ENCODE data around the gene PRKCH. TPM values are rescaled to one million over a fixed set of nuclear protein-coding genes. Genes with fewer than 3 reads are reported as not detected.
A peak's percentile ranks its signal among the peaks of the same experiment; 100 is the strongest.

PRKCH gene
- total and polyA plus RNA-seq, 2 experiments from 2014 or later: 7.1 to 11.2 TPM

GRCh38 chr14:61476105-61476753 is 154.8 kb downstream of the PRKCH start:
- H3K4me3 ChIP-seq: no peak overlapping the region
- no peaks in the 10 kb centered on the region for H3K36me3 ChIP-seq (replicated peaks; ENCODE audit: insufficient read depth, low read depth)
- no peaks in the 10 kb centered on the region for H4K20me1 ChIP-seq (ENCODE audit: insufficient read depth, poor library complexity, severe bottlenecking)
- WGBS (ENCODE audit: low lambda C conversion rate, missing lambda C conversion rate): 87% methylated on average over 2 of the region's 2 CpGs
- H3K9me2 ChIP-seq (replicated peaks; ENCODE audit: insufficient read depth): no peaks in the 10 kb centered on the region
- no peaks in the 10 kb centered on the region for H3K79me2 ChIP-seq
- peak overlapping the region; percentile 83 for H3K27ac ChIP-seq
- TF ChIP-seq EZH2 (IDR thresholded peaks at IDR 0.05; ENCODE audit: borderline replicate concordance): no peak
- TF ChIP-seq, protein P1, sequence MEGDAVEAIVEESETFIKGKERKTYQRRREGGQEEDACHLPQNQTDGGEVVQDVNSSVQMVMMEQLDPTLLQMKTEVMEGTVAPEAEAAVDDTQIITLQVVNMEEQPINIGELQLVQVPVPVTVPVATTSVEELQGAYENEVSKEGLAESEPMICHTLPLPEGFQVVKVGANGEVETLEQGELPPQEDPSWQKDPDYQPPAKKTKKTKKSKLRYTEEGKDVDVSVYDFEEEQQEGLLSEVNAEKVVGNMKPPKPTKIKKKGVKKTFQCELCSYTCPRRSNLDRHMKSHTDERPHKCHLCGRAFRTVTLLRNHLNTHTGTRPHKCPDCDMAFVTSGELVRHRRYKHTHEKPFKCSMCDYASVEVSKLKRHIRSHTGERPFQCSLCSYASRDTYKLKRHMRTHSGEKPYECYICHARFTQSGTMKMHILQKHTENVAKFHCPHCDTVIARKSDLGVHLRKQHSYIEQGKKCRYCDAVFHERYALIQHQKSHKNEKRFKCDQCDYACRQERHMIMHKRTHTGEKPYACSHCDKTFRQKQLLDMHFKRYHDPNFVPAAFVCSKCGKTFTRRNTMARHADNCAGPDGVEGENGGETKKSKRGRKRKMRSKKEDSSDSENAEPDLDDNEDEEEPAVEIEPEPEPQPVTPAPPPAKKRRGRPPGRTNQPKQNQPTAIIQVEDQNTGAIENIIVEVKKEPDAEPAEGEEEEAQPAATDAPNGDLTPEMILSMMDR (IDR thresholded peaks at IDR 0.05; ENCODE audit: poor library complexity): no peak
- no peak for TF ChIP-seq EZH2phosphoT487 (IDR thresholded peaks at IDR 0.05; ENCODE audit: low read depth, severe bottlenecking, unreplicated experiment)
- H2AFZ ChIP-seq: no peak overlapping the region
- peak overlapping the region; percentile 47 for H3K4me2 ChIP-seq
- peaks cover 25% of the 10 kb centered on the region for H3K4me1 ChIP-seq (ENCODE audit: insufficient read depth)
- no peaks in the 10 kb centered on the region for H3K27me3 ChIP-seq
- H3K9me3 ChIP-seq (ENCODE audit: low read depth): no peaks in the 10 kb centered on the region
- DNase-seq (ENCODE audit: low spot score): no peak

- Histone ChIP-seq H3K4me2 (peak overlapping the region; percentile 47), H3K79me2 (no peaks in the 10 kb centered on the region), H3K9me2 (replicated peaks; ENCODE audit: insufficient read depth) (no peaks in the 10 kb centered on the region), H3K27me3 (no peaks in the 10 kb centered on the region), H3K9me3 (ENCODE audit: low read depth) (no peaks in the 10 kb centered on the region), H4K20me1 (ENCODE audit: insufficient read depth, poor library complexity, severe bottlenecking) (no peaks in the 10 kb centered on the region), H3K4me3 (no peak overlapping the region), H3K36me3 (replicated peaks; ENCODE audit: insufficient read depth, low read depth) (no peaks in the 10 kb centered on the region), H3K4me1 (ENCODE audit: insufficient read depth) (peaks cover 19% of the 10 kb centered on the region), H3K27ac (peak overlapping the region; percentile 83), H2AFZ (no peak overlapping the region)
- 42% methylated on average over 6 of the region's 6 CpGs for WGBS (ENCODE audit: low lambda C conversion rate, missing lambda C conversion rate)
- peak; percentile 47 for DNase-seq (ENCODE audit: low spot score)
- TF ChIP-seq, protein P1 (IDR thresholded peaks at IDR 0.05; ENCODE audit: poor library complexity): no peak
- TF ChIP-seq EZH2 (IDR thresholded peaks at IDR 0.05; ENCODE audit: borderline replicate concordance): no peak
- no peak for TF ChIP-seq EZH2phosphoT487 (IDR thresholded peaks at IDR 0.05; ENCODE audit: low read depth, severe bottlenecking, unreplicated experiment)
Measured at GRCh38 chr14:61476754-61477410, 155.5 kb downstream of the PRKCH start.

- Histone ChIP-seq H2AFZ (no peak overlapping the region), H3K27ac (peak overlapping the region; percentile 83), H3K4me2 (no peak overlapping the region), H3K27me3 (no peaks in the 10 kb centered on the region), H3K4me3 (no peak overlapping the region), H3K4me1 (ENCODE audit: insufficient read depth) (peaks cover 13% of the 10 kb centered on the region), H3K79me2 (no peaks in the 10 kb centered on the region), H3K9me3 (ENCODE audit: low read depth) (no peaks in the 10 kb centered on the region), H4K20me1 (ENCODE audit: insufficient read depth, poor library complexity, severe bottlenecking) (no peaks in the 10 kb centered on the region), H3K36me3 (replicated peaks; ENCODE audit: insufficient read depth, low read depth) (no peaks in the 10 kb centered on the region), H3K9me2 (replicated peaks; ENCODE audit: insufficient read depth) (no peaks in the 10 kb centered on the region)
- TF ChIP-seq, protein P1 (IDR thresholded peaks at IDR 0.05; ENCODE audit: poor library complexity): no peak
- no peak for TF ChIP-seq EZH2phosphoT487 (IDR thresholded peaks at IDR 0.05; ENCODE audit: low read depth, severe bottlenecking, unreplicated experiment)
- TF ChIP-seq EZH2 (IDR thresholded peaks at IDR 0.05; ENCODE audit: borderline replicate concordance): no peak
- DNase-seq (ENCODE audit: low spot score): no peak
- 92% methylated on average over 10 of the region's 10 CpGs for WGBS (ENCODE audit: low lambda C conversion rate, missing lambda C conversion rate)
Measured at GRCh38 chr14:61477712-61478462, 156.5 kb downstream of the PRKCH start.

All from hepatocyte (in vitro differentiated cells).